ENCODE measurements around the gene VSIG10L2.

GRCh38 chr11:125950696-125951651, 5.1 kb downstream of the VSIG10L2 start:
- TF ChIP-seq CTCF (IDR thresholded peaks at IDR 0.05): no peak
- no peak for TF ChIP-seq POLR2A (IDR thresholded peaks at IDR 0.05)
